ENCODE results near the gene AMOT.
A peak's percentile ranks its signal among the peaks of the same experiment; 100 is the strongest.
"Not testable (repeated sequence)": the region's sequence is repeated elsewhere in the genome, so short reads cannot be mapped to it uniquely, and the experiment has no call there.

AMOT gene, protein sequence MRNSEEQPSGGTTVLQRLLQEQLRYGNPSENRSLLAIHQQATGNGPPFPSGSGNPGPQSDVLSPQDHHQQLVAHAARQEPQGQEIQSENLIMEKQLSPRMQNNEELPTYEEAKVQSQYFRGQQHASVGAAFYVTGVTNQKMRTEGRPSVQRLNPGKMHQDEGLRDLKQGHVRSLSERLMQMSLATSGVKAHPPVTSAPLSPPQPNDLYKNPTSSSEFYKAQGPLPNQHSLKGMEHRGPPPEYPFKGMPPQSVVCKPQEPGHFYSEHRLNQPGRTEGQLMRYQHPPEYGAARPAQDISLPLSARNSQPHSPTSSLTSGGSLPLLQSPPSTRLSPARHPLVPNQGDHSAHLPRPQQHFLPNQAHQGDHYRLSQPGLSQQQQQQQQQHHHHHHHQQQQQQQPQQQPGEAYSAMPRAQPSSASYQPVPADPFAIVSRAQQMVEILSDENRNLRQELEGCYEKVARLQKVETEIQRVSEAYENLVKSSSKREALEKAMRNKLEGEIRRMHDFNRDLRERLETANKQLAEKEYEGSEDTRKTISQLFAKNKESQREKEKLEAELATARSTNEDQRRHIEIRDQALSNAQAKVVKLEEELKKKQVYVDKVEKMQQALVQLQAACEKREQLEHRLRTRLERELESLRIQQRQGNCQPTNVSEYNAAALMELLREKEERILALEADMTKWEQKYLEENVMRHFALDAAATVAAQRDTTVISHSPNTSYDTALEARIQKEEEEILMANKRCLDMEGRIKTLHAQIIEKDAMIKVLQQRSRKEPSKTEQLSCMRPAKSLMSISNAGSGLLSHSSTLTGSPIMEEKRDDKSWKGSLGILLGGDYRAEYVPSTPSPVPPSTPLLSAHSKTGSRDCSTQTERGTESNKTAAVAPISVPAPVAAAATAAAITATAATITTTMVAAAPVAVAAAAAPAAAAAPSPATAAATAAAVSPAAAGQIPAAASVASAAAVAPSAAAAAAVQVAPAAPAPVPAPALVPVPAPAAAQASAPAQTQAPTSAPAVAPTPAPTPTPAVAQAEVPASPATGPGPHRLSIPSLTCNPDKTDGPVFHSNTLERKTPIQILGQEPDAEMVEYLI

DNA sequence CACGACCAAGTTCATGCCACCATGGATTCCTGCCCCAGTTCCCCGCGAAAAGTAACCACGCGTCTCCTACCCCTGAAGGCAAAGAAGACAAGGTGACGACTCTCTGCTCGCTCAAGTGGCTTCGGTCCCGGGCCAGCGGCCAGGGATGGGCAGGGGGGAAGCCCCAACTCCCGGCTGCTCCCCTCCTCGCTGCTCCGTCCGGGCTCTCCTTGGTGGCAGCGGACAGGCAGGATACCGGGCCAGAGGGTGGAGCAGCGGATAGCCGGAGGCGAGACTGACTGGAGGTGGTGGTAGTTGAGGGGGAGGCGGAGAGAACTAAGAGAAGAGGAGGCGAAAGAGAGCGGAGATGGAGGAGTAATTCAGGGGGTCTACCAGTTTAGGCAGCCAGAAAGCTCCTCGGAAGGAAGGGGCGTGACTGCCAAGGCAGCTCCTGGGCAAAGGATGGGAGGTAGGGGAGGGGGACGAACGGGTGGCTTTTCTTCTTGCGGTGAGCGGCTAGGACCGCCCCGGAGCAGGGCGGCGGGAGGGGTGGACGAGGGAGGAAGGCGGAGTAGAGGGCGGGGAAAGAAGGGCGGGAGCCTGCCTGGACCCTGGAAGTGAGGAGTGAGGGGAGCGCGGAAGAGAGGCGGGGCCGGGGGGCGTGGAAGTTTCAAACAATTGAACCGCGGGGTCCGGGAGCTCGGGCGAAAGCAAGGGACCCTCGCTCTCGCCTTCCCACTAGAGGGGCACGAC lies at the start of gene AMOT:
Gene AMOT, minus strand, starts transcription at position 450 of the 732 bp plus-strand sequence. CDS start 17,705 bp downstream, outside the sequence.
- in situ Hi-C loops (cut with MboI; ENCODE audit: low pct_unique_long_range_greater_than_20kb, low sequenced_read_pairs), result no loop called here
- peak; percentile 93 for DNase-seq

DNA sequence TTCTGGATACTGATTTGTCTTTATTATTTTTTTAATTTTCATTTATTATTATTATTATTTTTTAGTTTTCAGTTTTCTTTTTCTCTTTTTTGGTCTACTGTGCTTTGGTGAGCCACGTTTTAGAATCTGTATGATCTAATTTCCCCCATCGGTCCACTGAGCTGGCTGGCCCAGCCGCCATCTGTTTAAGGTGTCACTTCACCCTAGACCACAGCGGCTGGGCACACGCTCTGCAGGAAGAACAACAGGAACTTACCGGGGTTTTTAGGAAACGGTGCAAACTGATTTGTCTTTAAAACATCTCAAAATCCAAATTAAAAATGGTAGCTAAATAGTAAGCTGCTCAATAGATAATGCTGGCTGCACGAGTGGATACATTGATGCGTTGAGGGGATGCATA lies 48.8 kb upstream of the AMOT start:
- in situ Hi-C loops (cut with MboI; ENCODE audit: low pct_unique_long_range_greater_than_20kb, low sequenced_read_pairs), result no loop called here
- peak; percentile 66 for DNase-seq

DNA sequence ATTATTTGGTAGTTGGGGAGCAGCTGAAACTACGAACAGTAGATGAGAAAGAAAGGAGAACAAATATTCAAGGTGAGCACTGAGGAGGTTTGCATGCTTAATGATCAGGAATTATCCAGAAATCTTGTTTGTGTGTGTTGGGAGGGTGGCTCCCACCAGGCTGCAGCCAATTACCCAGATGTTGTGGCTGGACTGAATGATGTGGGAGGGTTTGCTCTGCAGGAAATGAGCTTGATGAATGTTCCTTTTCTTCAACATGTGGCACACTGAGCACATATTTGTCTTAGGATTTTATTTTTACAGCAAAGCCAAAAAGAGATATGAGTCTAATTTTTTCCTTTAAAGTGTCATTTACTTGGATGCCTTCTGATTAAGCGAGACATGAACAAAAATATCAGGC lies 48.3 kb upstream of the AMOT start:
- DNase-seq, result peak; percentile 79
- in situ Hi-C loops (cut with MboI; ENCODE audit: low pct_unique_long_range_greater_than_20kb, low sequenced_read_pairs), result no loop called here

DNA sequence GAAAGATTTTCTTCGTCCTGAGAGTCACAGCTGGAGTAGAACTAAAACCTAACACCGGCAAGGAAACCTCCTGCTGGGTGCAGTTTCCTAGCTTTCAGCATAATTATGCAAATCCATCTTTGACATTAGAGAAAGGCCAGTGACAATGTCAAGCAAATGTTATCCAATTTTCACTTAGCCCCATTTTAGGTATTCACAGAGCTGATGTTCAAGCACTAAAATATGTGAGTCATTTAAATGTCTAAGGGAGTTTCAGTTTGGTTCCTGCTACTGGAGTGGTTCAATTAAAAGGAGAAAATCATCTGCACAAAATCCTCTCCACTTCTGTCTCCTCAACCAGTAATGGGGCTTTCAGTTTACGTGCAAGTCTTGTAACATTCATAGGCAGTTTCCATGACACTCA lies 37.1 kb upstream of the AMOT start:
- DNase-seq, result no peak
- in situ Hi-C loops (cut with MboI; ENCODE audit: low pct_unique_long_range_greater_than_20kb, low sequenced_read_pairs), result no loop called here

DNA sequence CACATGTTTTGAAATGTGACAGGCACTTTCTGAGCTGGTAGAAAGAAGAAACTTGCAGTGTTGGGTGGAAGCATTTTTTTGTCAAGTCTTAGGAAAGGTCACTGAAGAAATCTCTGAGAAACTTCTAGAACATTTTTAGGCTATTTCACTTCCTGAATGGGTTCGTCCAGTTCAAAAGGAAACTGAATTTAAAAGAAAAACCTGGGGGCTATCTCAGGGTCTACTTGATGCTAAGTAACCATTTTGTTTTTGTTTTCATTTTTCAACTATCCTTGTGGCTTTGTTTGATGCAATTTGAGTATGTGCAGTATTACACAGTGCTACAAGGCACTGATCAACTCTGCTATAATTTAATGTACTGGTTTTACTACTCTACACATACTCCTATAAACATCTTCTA lies 34.0 kb upstream of the AMOT start:
- in situ Hi-C loops (cut with MboI; ENCODE audit: low pct_unique_long_range_greater_than_20kb, low sequenced_read_pairs), result no loop called here

DNA sequence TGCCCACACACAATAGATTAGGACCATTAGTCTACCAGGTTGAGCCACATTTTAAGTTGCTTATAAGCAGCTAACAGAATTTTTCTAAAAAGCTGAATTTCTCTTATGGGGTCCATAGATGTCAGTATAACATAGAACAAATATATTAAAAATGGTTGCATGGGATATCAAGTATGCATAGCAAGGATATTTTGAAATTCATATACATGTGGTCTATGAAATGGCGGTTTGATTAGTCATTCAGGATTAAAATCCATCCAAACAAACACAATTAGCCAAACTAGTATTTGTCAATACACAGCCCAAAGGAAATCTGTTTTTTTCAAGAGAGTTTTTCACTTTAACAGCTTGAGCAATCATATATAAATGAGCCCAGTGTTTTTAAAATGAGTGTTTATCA lies 33.5 kb upstream of the AMOT start:
- in situ Hi-C loops (cut with MboI; ENCODE audit: low pct_unique_long_range_greater_than_20kb, low sequenced_read_pairs), result no loop called here

More for the DNA sequence above, 34.0 kb upstream of the AMOT start:
- no peak for DNase-seq

DNA sequence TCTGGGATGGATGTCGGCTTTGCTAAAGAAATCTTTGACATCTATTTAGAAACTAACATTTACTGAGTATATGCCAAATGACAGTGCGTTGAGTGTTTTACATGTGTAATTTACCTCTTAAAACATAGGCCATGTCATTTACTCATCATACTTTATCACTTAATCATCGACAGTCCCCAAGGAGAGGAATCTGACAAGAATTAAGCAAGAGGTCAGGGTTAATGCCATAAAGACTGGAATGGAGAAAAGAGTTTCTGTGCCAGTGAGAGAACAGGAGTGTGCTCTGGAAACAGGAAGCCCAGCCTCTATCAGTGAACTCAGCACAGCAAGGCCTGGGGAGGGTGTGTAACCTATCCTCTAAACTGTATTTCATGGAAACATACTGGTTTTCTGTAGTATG lies 28.0 kb upstream of the AMOT start:
- in situ Hi-C loops (cut with MboI; ENCODE audit: low pct_unique_long_range_greater_than_20kb, low sequenced_read_pairs), result no loop called here
- no peak for DNase-seq

More for the DNA sequence above, 33.5 kb upstream of the AMOT start:
- DNase-seq, result peak; percentile 15

DNA sequence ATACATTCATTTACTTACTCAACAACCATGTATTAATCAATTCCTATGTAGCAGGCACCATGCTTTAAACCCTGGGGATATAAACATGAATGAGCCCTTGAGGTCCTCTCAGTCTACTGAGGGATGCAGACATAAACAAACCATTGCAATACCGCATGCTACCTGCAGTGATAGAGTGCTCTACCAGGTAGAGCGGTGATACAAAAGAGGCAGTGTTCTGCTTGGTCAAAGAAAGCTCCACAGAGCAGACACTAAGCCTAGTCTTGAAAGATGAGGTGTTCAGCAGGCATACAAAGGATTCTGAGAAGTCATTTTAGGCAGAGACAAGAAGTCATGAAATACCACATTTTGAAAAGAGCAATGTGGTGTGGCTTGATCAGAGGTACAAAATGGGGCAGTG lies 26.9 kb upstream of the AMOT start:
- DNase-seq, result no peak
- in situ Hi-C loops (cut with MboI; ENCODE audit: low pct_unique_long_range_greater_than_20kb, low sequenced_read_pairs), result no loop called here

DNA sequence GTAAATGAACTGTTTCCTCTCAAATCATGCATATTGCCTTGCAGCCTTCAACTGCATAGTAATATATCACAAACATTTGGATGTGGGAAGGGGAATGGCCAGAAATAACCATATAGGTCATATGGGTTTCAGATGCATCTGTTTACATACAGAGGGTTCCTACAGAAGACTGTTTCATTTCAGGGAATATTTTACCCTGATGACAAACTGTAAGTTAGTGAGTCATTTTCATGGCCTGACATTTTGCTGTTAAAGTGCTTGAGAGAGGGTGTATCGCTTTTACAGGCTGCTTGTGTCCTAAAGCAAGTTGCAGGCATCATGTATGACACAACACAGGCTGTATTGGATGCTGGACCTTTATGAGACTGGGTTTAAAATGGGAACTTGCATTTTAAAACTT lies 25.5 kb upstream of the AMOT start:
- in situ Hi-C loops (cut with MboI; ENCODE audit: low pct_unique_long_range_greater_than_20kb, low sequenced_read_pairs), result no loop called here
- no peak for DNase-seq

DNA sequence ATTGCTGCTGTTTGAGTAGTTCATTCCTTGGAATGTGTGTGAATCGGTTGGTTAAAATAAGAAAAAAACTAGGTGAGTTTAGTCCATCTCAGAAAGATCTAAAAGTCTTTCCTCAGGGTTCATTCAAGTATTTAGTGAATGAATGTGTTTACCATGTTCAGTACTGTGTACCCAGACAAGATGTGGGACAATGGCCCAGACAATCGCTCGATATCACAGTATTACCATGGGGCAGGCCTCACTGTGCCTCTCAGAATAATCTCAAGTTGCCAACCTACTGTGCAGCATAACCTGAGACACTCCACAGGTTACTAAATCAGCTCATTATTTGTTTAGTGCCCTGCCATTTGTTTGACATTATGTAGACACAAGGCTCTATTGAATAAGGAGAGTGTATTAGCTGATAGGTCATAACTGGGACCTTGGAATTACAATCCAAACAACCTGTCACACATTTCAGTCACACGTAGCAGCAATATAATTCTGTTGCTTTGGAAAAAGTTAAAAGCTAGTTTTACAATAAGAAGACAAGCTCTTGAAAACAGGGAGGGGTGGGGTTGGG lies 24.9 kb upstream of the AMOT start:
- in situ Hi-C loops (cut with MboI; ENCODE audit: low pct_unique_long_range_greater_than_20kb, low sequenced_read_pairs), result no loop called here
- no peak for DNase-seq

DNA sequence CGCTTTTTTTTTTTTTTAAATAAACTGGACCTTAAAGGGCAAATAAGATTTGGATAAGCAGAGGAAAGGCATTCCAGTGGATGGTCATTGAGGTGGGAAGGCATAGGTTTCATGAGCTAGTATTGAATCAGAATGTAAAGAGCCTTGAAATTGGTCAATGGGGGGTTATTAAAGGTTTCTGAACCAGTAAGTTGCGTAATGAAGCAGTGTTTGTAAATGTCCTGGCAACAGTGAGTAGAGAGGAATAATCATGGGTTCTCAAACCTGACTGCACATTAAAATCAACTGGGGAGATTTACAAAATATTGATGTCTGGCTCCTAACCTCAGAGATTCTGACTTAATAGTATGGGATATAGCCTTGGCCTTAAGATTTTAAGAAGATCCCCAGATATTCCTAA lies 23.2 kb upstream of the AMOT start:
- DNase-seq, result no peak
- in situ Hi-C loops (cut with MboI; ENCODE audit: low pct_unique_long_range_greater_than_20kb, low sequenced_read_pairs), result no loop called here

DNA sequence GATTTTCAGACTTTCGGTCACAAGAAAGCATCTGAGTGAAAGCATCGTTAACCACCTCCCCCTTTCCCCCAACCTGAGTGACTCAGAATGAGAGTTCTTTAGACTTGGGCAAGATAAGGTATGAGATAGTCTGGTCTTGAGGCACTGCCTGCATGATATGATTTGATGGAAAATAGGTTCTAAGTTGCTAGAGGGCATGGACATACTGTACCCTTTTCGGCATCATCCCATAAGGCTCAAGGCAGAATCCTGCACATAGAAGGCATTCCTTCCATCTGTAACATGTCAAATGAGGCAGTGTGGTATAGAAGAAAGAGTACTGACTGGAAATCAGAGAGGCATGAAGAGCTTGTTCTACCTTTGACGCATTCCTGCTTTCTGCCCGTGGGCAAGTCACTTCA lies 16.8 kb upstream of the AMOT start:
- DNase-seq, result no peak
- in situ Hi-C loops (cut with MboI; ENCODE audit: low pct_unique_long_range_greater_than_20kb, low sequenced_read_pairs), result no loop called here

DNA sequence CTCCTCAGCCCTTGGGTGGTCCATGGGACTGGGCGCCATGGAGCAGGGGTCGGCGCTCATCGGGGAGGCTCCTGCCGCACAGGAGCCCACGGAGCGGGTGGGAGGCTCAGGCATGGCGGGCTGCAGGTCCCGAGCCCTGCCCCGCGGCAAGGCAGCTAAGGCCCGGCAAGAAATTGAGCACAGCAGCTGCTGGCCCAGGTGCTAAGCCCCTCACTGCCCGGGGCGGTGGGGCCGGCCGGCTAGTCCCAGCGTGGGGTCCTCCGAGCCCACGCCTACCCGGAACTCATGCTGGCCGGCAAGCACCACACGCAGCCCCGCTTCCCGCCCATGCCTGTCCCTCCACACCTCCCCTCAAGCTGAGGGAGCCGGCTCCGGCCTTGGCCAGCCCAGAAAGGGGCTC lies 14.3 kb upstream of the AMOT start:
- DNase-seq; in situ Hi-C loops (cut with MboI; ENCODE audit: low pct_unique_long_range_greater_than_20kb, low sequenced_read_pairs): not testable (repeated sequence)

DNA sequence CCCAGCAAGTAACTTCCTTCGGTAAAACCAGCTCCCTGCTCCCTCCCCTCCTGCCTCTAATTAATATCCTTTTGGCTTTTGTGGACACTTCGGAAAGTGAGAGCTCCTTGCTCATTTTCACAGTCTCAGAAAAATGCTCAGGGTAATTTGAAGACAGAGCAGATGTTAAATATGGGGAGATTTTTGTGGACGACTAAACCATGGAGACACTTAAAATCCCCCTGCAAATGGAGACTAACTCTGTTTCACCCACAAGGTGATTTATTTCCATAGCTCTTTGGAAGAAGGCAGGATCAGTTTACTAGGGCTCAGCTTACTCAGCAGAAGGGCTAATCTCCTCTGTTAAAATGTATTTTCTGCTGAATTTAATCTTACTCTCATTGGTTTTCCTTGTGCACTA lies 12.2 kb upstream of the AMOT start:
- in situ Hi-C loops (cut with MboI; ENCODE audit: low pct_unique_long_range_greater_than_20kb, low sequenced_read_pairs), result no loop called here
- DNase-seq, result no peak

DNA sequence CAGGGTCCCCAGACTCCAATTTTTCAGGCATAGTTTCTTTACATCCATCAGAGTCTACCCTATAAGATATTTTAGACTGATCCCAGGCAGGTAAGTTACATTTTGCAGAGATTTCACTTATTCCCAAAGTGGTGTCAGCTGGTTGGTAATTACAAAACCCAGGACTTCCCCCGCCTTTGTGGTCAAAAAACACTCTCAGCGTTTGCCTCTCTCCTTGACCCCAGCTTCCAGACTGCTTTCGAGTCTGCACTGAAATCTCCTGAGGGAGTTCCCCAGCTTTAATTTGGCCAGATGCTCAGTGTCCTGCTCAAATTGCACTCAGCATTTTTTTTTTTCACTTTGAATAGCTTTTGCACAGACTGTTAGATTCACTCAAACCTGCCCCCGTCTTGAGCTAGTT lies 11.2 kb upstream of the AMOT start:
- in situ Hi-C loops (cut with MboI; ENCODE audit: low pct_unique_long_range_greater_than_20kb, low sequenced_read_pairs), result no loop called here
- no peak for DNase-seq

DNA sequence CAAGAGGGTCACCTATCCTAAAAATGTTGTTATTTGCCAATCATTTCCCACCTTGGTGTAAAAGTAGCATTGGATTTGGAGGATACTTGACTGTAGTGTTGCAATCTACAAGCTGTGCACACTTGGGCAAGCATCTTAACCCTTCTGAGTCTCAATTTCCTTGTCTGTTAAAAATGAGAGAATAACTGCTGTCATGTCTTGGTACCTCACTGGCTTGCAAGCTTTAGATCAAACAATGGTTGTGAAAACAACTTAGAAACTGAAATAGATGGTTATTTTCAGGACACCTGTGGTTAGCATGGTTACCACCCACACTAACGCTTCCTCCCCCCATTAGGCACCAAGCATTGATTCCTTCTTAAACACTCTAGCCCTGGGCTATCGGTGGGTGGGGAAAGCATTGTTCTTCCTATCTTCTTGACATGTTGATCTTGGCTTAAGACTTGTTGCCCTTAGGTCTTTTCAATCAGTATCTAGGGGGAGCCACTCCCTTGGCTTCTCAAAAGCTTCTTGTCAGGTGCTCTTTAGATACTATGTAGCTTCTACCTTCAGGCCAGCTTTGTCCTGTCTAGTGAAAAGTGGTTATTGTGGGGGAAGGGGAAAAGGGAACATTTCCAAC lies 10.6 kb upstream of the AMOT start:
- DNase-seq, result no peak
- in situ Hi-C loops (cut with MboI; ENCODE audit: low pct_unique_long_range_greater_than_20kb, low sequenced_read_pairs), result no loop called here

DNA sequence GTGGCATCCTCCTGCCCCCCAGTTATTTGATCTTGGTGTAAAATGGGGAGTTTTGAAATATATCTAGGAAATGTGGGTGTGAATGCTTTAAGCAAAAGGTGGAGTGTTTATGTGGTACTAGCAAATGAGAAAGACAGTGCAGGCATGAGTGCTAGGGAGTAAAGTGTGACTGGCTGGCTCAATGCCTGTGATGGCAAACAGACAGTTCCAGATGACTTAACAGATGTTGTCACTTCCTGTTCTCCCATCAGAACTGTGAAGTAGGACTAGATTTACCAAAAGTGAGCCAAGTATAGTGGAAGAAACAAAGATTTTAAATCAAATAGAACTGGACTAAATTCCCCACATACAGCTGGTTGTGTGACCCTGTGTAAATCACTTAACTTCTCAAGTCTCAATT lies 8.4 kb upstream of the AMOT start:
- DNase-seq, result peak; percentile 50
- in situ Hi-C loops (cut with MboI; ENCODE audit: low pct_unique_long_range_greater_than_20kb, low sequenced_read_pairs), result no loop called here

DNA sequence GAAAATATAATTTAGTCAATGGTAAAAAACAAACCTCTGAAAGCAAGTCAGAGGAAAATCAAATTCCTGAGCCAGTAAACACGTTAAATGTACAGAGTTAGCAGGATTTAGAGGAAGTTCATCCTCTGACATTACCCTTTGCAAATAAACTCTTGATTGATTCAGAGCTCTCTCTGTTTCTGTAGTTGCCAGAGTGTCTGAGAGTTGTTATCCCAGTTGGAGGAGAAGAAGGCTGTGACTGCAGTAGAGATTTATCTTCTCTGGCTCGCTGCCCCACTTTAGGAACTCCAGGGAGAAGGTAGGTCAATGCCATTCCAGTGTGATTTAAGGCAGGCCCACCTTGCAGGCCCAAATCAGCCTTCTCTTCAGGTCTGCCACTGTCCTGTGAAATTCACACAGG lies 6.2 kb upstream of the AMOT start:
- in situ Hi-C loops (cut with MboI; ENCODE audit: low pct_unique_long_range_greater_than_20kb, low sequenced_read_pairs), result no loop called here

DNA sequence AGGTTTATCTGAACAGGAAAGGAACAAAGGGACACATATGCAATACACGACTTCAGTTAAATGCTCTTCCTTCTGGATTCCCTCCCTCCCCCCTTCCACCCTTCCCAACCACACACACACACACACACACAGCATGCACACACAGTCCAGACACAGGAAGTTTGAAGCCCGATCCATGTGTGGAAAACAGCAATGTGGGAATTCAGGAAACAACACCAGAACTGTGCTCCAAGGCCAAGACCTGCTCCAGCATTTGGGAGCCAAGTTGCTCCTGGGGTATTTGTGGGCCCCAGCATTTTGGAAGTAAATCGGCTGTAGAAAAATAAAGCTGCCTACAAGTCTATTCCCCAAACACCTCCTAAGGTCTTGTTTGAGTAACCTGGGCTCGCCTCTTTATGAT lies 5.6 kb upstream of the AMOT start:
- in situ Hi-C loops (cut with MboI; ENCODE audit: low pct_unique_long_range_greater_than_20kb, low sequenced_read_pairs), result no loop called here

More for the DNA sequence above, 6.2 kb upstream of the AMOT start:
- no peak for DNase-seq

More for the DNA sequence above, 5.6 kb upstream of the AMOT start:
- DNase-seq, result no peak

All from KBM-7 (cell line).